GM21360 (cell line): ENCODE results near the gene HINT2.

Experiments used
- ATAC-seq: cut with Tn5 transposase; IDR thresholded peaks from one replicate; pipeline ENCODE4 v1.9.1; 2021; ENCODE audit warnings: mild to moderate bottlenecking, moderate library complexity; ENCODE audit not compliant: unreplicated experiment

HINT2 gene

DNA sequence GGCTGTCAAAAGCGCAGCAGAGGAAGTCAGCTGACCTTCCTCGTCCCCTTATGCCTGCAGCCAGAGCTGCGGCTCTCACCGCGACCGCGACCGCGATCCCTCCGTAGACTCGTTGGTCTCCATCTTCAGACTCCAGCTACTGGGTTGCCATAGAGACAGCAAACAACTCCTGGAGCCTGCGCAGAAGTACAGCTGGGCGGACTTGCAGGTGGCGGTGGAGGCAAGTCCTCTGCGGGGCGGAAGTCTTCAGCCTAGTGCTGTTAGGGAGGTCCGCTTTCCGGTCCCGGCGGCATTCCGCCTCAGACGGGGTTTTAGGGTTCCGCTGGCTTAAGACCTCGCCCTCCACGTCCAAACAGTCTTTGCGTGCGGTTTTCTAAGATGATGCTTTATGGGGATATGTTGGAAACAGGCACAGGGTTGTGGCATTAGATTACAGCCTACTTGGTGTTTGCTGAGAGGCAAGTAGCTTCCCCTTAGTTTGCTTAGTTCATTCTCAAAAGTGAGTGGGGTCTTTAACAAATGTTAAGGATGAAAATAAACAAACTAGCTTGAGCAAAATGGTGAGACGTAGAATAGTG lies 2.7 kb downstream of the HINT2 start, which contains the start of gene SPAG8:
Gene SPAG8, minus strand, starts transcription at position 238 of the 578 bp plus-strand sequence. Its CDS starts 115 bp downstream, at position 123.
- peak; percentile 48 for ATAC-seq

DNA sequence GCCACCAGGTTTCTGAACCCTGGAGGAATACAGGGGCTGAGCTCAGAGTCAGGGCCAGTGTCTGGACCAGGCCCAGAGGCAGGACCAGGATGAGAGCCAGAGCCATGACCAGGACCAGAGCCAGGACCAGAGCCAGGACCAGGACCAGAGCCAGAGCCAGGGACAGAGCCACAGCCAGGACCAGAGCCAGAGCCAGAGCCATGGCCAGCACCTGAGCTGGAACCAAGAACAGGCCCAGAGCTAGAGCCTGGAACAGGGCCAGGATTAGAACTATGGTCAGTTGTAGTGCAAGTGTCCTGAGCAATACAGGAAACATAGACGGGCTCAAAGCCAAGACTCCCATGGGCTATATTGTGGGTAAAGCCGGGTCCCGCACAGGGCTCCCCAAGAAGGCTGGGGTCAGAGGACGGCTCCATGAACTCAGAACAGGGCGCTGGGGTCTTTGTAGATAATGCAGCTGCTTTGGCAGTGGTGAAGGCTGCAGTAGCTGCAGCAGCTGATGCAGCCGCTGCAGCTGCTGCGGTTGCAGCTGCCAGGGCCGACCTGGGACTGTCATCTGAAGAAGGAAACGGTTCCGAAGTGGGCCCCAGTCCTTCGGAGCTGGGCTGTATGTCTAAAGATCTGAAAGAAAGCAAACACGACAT lies 3.3 kb downstream of the HINT2 start:
- no peak for ATAC-seq

DNA sequence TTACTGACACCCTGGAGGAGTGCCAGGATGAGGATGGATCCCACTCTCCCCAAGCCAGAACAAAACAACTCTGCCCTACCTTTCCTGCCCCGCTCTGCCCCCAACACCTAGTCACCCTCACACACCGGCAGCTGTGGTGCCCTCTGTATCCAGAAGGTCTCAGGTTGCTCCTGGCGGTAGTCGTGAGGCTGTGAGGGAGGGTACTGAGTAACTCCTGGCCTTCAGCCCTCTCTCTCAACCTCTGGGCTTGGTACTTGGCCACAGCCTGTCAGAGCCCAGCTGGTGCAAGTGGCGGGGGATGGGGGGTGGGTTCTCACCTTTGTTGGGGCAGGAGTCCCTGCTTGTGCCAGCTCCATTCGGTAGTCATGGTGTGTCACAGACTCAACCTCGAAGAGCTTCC lies 4.7 kb downstream of the HINT2 start:
- no peak for ATAC-seq

DNA sequence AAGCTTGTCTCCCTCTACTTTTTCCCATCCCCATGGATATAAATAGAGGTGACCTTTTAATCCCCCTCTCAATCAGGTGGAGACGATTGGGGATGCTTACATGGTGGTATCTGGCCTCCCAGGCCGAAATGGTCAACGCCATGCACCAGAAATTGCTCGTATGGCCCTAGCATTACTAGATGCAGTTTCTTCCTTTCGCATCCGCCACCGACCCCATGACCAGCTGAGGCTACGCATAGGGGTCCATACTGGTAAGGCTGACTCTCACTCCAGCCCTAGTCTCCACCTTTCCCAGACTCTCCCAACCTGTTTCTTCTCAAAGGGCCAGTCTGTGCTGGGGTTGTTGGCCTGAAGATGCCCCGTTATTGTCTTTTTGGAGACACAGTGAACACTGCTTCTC lies 6.4 kb downstream of the HINT2 start:
- no peak for ATAC-seq

DNA sequence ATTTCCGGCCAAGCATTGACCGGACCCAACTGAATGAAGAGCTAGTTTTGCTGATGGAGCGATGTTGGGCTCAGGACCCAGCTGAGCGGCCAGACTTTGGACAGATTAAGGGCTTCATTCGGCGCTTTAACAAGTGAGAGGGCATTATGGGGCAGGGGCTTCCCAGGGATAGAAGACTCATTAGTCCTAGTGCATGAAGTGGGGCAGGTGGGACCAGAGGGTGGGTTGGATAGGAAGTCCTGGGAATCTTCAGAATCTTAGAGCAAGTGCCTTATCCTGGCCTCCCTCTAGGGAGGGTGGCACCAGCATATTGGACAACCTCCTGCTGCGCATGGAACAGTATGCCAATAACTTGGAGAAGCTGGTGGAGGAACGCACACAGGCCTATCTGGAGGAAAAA lies 8.7 kb downstream of the HINT2 start:
- ATAC-seq, result no peak

DNA sequence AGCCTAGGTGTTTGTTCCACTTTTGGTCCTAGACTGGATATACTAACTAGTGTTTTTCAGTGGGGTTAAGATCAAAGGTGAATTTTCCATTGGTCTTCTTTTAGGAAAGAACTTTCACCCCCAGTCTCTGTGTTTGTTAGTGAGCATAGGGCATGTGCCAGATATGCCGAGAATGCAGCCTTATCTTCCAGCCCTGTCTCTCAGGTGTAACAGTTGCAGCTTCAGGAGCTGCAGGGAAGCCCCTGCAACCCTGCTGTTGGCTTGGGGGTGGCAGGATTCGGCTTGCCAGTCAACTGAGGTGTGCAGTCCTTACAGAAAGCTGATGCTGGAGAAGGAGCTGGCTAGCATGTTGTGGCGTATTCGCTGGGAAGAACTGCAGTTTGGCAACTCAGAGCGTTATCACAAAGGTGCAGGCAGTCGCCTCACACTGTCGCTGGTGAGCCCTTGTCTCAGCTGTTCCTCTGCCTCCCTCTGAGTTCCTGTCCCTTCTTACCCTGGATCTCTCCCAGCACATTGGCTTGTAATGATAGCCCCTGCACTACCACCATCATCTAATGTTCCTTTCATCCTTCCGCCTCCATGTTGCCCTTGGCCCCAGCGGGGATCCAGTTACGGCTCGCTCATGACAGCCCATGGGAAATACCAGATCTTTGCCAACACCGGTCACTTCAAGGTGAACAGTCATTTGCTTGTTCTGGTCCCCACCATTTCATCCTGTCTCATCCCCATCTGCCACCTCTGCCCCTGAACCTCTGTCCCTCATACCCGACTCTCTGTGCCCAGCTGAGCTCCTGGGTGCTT lies 13.3 kb downstream of the HINT2 start:
- no peak for ATAC-seq

DNA sequence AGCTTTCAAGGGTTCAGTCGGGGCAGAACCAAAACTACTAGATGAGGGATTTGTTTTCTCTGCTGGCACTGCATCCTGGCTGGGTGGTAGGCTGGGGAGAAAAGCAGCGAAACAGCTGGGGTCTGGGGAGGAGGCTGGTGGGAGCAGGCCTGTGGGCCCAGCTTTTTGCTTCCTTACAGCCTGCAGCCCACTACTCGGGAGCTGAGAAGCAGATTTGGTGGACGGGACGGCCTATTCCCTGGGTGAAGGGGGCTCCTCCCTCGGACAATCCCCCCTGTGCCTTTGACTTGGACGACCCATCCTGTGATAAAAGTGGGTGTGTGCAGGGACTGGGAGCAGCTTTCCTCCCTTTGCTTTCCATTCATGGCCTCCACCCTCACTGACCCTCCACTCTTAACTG lies 14.3 kb downstream of the HINT2 start:
- no peak for ATAC-seq

DNA sequence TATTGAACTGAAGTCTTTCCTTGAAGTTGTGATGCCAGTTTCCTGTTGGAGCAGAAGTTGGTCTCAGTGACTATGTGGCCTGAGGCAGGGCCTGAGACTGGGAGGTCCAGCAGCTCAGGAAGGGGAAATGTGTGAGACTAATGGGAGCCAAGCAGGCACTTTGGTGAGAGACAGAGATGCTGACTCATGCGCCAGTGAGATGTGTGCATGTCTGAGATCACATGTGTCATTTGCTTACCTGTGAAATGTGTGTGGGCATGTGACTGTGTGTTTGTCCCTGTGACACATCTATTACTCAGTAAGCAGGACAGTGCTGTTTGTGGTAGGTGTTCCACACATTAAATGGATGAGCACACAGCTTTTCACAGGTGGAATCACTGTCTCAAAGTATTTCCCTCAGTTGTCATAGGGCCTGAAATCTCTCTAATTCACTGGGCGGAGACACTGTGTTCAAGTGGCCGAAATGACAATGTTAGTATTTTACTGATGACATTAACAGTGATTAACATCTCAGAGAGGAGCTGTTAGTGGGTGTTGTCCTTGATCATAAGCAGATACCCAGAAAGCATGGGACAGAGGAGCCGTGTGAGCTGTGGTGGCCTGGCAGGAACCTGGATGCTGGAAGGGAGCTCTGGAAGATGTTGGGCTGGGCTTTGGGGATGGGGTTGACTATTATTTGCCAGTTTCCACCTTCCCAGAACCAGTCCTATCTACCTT lies 16.0 kb downstream of the HINT2 start:
- ATAC-seq, result peak; percentile 46

DNA sequence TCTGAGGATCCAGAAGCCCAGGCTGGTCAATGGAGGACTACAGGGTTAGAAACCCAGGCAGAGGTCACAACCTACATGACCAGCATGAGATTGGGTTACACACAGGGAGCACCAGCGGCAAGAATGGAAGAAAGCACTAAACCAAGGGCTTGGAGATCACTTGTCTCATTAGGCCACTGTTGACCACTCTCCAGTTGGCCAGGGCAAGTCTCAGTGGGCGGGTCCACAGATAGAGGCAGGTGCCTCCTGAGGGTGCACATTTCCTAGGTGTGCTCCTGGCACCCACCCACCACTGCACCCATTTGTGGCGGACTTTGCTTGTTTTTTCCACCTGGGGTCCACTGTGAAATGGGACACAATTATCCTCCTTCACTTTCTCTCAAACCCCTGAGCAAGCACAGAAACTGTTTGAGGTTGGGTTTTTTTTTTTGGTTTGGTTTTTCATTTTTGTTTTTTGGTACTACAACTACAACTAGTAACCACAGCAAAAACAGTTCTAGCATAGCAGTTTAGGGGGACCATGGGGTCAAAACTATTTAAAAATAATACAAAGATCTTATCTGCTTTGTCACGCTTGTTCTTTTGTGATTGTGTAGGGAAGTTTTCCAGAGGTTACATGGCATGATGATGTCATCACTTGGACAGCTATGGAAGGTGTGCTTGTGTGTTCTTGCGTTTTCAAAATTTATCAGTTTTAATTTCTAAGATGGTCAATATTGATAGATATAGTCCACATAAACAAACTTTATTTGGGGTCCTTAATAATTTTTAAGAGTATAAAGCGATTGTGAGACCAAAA lies 17.3 kb downstream of the HINT2 start:
- no peak for ATAC-seq

DNA sequence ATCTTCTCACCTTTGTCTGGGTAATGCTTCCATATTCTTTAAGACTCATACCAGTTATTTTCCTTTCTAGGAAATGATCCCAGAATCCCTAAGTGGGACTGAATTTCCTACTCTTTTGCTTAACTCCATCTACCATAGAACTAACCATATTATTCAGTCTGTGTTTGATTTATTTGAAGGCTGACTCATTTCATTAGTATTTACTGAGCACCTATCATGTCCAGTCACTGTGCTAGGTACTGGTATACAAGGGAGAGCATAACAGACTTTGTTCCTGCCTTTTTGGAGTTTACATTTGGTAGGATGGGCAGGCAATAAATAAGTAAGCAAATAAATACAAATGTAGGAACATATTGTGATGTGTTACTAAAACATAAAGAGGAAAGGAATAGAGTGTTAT lies 19.1 kb downstream of the HINT2 start:
- ATAC-seq, result no peak

DNA sequence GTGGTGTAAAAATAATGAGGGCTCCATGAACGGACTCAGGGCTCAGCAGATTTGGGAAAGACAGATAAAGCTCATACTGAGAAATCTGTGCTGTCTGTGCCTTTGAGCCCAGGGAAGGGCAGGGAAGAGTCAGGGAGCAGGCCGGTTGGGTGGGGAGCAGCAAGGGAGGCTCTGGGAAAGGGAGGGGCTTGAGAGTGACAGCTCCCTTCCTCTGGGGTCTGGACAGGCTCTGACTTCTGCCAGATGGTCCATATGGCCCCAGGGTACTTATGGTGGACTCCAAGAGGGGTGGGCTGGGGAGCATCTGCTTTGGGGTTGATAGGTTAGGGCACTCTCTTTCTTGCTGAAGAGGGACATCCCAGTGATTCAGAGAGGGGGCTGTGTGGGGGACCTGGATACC lies 21.4 kb downstream of the HINT2 start:
- ATAC-seq, result no peak

DNA sequence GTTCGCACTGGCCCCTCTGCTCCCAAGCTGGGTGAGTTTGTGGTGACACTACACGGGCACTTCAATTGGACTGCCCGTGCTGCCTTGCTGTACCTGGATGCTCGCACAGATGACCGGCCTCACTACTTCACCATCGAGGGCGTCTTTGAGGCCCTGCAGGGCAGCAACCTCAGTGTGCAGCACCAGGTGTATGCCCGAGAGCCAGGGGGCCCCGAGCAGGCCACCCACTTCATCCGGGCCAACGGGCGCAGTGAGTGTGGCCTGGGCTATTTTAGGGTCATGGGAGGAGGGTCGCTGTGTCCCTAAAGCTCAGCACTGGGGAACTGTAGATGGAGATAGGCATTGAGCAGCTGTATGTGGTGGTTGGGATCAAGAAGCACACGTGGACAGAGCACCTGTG lies 22.0 kb downstream of the HINT2 start:
- ATAC-seq, result no peak

DNA sequence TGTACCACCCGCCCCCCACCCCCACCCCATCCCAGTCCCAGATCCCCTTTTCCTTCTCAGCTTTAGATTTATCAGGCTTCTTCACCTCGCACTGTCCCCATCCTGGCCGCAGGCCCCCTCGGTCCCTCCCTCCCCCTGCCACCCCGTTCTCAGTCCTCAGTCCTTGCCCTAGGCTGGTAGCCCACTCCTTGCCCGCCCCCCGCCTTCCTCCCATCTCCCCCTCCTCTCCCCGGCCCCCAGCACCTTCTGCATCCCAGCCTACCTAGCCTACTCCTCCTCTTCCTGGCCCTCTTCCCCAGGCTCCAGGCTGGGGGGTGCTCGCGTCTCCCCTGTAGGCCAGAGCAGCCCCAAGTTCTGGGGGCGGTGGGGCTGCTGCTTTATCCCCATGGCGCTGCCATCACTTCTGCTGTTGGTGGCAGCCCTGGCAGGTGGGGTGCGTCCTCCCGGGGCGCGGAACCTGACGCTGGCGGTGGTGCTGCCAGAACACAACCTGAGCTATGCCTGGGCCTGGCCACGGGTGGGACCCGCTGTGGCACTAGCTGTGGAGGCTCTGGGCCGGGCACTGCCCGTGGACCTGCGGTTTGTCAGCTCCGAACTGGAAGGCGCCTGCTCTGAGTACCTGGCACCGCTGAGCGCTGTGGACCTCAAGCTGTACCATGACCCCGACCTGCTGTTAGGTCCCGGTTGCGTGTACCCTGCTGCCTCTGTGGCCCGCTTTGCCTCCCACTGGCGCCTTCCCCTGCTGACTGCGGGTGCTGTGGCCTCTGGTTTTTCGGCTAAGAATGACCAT lies 22.6 kb downstream of the HINT2 start:
- no peak for ATAC-seq

DNA sequence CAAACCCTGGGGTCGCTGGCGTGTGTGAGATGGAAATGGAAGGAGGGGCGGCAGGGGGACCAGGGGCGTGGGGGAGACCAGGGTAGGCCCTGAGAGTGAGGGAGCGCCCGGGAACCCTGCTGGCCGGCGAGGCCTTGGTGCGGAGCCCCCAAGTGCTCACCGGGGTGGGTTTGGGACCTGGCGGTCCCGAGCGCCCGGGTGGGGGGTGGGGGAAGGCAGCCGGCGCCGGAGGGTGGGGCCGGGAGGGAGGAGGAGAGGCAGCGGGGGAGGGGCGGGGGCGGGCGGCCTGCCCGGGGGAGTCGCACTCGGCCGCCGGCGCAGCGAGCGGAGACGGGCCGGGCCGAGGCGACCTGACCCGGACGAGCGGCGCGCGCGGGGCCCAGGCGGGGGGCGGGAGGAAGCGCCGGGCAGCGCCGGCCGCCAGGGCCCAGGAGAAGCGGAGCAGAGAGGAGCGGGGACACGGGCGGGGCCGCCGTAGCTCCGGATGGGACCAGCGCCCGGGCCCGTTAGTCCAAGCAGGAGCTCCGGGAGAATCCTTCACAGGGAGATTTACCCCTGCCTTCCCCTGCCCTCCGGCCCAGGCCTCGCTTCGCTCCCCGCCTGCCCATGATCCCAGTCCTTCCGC lies 23.4 kb downstream of the HINT2 start, which contains the start of gene NPR2:
Gene NPR2, plus strand, starts transcription at position 295 of the 625 bp plus-strand sequence. CDS start 818 bp downstream, outside the sequence.
- no peak for ATAC-seq

DNA sequence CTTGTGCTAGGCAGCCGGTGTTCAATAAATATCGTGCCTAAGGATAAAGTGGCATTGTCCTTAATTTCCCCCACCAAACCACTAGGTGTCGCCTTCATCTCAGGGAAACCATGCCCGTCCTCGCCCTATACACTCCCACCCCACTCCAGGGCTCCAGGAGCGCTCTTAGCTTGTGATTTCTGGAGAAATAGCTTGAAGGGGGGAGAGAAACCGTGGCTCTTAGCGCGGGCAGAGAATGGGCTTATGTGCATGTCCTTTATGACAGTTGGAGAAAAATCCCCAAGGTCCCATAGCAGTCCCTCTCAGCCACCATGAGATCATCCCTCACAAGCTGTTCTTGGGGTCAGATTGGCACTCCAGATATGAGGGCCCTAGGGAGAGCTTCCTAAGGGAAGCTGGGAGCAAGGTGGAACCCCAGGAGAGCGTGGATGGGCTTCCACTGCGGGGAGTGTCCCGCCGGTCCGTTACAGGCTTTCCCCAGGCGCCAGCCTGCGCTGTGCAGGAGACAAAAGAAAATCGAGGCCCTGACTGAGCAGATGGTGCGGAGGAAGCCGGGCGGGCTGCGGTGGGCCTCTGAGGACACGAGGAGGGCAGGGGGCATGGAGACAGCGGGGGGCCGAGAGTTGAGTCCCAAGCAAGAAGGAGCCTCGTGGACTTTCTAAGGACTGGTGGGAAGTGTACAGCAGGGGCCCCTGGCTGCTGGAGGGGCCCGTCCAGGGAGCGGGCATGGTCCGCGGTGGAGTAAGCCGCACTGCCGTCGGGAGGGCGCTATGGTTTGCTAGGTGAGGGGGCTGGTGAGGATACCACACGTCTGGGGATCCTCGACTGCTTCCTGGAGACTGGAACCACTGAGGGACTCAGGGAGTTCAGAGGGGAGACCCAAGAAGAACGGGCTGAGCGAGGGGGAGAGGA lies 24.2 kb downstream of the HINT2 start:
- ATAC-seq, result no peak

DNA sequence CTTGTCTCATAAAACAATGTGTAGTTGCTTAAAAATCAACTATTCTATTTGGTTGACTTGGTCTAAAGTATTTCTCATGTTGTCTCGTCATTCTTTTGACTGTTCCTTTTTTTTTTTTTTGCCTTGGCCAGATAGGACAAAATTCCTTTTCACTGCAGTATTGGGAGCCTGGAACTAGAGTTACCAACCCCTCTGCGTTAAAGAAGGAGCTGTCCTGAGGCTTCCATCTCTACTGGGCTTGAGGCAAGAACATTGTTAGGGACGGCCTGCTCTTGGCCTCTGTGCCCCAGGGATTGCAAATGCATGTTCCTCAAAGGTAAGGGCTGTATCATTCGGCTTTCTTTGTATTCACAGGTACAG lies 24.8 kb downstream of the HINT2 start:
- ATAC-seq, result no peak

DNA sequence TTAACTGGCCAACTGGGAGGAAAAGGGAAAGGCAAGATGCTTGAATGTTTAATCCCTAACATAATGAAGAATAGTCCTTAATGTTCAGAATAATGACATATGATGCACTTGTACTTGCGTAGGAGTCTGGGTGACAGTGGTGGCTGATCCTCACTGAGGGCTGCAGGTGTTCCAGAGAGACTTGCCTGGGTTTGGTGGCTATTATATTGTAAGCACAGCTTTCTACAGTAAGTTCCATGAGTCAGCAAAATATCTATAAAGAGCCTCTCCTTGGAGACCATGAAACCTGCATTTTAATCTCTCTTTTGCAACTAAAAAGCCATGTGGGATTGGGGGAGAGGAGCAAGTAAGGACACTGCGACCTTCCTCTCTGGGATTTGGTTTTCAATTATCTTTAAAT lies 25.3 kb downstream of the HINT2 start:
- no peak for ATAC-seq

DNA sequence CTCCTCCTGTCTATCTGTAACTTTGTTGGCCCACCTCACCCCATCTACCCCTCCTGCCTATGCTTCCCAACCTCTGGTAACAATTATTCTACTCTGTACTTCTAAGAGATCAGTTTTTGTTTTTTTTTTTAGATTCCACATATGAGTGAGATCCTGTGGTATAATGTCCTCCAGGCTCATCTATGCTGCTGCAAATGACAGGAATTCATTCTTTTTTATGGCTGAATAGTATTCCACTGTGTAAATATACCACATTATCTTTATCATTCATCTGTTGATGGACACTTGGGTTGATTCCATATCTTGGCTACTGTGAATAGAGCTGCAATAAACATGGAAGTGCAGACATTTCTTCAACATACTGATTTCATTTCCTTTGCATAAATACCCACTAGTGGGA lies 31.4 kb downstream of the HINT2 start:
- ATAC-seq, result no peak
